Smooth muscle cell of the umbilical artery (primary cell): ENCODE data around the gene PCDHGB5. TPM values are rescaled to one million over a fixed set of nuclear protein-coding genes. Genes with fewer than 3 reads are reported as not detected.

Experiments used
- total RNA-seq: library from RNA; depleted of rRNA; stranded (reverse); fragments of >200 nt; gene quantifications from 2 replicates; pipeline ENCODE4 v1.2.3, GENCODE V29; 2014

The PCDHGB5 gene
- 30.9 and 34.3 TPM in 2 replicates for total RNA-seq

DNA sequence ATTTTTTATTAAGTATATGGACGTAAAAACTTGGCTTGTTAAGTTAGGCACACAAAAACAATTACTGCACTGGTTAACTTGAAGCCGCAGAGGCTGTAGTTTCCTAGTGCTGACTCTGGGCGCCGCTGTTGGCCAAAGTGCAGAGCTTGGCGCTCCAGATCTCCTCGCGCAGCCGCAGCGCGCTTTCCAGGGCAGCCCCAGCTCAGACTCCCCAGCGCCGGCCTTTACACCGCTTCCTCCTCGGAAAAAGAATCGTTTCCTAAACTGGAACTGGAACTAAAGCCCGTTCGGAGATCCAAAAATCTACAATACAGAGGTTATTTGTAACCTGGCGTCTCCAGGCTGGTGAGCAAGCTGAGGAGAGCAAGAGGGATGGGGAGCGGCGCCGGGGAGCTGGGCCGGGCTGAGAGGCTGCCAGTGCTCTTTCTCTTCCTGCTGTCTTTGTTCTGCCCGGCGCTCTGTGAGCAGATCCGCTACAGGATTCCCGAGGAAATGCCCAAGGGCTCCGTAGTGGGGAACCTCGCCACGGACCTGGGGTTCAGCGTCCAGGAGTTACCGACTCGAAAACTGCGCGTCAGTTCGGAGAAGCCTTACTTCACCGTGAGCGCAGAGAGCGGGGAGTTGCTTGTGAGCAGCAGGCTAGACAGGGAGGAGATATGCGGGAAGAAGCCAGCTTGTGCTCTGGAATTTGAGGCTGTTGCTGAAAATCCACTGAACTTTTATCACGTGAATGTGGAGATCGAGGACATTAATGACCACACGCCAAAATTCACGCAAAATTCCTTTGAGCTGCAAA is at the start of gene PCDHGB5:
PCDHGB5 (plus strand) TSS at position 192 of the 796 bp plus-strand sequence; CDS start at position 373, 181 bp downstream.

DNA sequence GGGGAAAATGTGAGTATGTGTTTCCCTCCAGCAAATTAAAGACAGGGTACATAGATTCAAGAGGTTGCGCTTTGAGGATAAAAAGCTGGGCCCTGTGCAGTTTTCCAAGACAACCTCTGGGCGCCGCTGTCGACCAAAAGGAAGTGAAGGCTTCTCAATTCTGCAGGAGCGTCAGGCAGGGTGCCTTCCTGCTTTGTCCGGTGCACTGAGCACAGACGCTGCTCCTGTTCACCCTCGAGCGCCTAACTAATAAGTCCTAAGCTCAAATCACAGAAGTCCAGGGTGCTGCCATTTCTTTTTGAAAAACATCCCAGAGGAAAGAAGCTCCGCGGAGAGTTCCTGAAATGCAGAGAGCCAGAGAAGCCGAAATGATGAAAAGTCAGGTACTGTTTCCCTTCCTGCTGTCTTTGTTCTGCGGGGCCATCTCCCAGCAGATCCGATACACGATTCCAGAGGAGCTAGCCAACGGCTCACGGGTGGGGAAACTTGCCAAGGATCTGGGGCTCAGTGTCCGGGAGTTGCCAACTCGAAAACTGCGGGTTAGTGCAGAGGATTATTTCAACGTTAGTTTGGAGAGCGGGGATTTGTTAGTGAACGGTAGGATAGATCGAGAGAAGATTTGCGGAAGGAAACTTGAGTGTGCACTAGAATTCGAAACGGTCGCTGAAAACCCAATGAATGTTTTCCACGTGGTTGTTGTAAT is 47.7 kb upstream of the PCDHGB5 start, which contains the start of gene PCDHGB1:
PCDHGB1 (plus strand) TSS at position 183 of the 703 bp plus-strand sequence; CDS start at position 345, 162 bp downstream.

DNA sequence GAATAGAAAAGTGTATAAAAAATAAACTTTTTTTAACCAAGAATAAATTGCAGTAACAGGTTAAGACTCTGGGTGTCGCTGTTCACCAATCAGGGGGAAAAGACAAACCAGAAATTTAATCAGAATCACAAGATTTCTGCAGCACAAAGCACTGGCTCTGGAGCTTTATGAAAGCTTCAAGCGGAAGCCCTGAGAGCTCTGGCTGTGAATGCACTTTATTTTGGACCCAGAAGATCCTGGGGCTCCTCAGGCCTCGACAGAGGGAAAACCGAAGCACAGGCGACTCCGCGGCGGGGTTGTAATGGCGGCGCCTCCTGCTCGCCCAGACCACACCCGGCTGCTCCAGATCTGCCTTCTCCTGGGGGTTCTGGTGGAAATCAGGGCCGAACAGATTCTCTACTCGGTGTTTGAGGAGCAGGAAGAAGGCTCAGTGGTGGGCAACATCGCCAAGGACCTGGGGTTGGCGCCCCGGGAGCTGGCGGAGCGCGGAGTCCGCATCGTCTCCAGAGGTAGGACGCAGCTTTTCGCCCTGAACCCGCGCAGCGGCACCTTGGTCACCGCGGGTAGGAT is 42.8 kb upstream of the PCDHGB5 start, which contains the start of gene PCDHGA4:
PCDHGA4 (plus strand) TSS at position 122 of the 570 bp plus-strand sequence; CDS start at position 209, 87 bp downstream.

DNA sequence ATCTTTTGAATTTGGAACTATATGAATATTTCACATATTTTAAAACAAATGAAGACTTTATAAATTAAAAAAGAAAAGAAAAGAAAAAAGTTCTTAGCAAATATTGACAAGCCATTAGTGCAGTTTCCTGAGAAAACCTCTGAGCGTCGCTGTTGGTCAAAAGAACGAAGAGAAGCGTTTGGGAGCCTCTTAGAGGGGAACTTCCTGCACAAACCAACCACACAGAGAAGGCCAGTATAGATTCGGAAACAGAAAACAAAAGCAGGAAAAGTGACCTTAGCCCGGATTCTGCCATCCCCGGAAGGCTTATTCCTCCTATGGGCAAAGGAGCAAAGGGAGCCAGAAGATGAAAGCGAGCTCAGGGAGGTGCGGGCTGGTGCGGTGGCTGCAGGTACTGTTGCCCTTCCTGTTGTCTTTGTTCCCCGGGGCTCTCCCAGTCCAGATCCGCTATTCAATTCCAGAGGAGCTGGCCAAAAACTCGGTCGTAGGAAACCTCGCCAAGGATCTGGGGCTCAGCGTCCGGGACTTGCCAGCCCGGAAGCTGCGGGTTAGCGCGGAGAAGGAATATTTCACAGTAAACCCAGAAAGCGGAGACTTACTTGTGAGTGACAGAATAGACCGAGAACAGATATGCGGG is 37.8 kb upstream of the PCDHGB5 start, which contains the start of gene PCDHGB2:
PCDHGB2 (plus strand) TSS at position 205 of the 637 bp plus-strand sequence; CDS start at position 347, 142 bp downstream.

DNA sequence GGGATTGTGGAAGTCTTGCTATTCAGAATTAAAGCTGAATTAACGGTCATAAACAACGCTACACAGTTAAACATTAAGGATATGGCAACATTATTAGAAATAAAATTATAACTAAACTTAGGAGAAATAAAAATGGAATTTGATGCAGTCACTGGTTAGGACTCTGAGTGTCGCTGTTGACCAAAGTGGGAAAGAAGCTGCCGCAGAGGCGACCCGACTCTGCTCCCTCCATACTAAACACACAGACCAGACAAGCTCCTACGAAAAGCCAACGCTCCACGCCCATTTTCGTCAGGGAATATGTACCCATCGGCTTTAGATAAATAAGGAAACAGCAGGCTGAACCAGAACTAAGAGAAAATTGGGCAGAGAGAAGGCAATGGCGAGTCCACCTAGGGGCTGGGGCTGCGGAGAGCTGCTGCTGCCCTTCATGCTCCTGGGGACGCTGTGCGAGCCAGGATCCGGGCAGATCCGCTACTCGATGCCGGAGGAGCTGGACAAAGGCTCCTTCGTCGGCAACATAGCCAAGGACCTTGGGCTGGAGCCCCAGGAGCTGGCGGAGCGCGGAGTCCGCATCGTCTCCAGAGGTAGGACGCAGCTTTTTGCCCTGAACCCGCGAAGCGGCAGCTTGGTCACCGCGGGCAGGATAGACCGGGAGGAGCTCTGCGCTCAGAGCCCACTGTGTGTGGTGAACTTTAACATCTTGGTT is 33.6 kb upstream of the PCDHGB5 start, which contains the start of gene PCDHGA5:
PCDHGA5 (plus strand) TSS at position 211 of the 709 bp plus-strand sequence; CDS start at position 380, 169 bp downstream.

DNA sequence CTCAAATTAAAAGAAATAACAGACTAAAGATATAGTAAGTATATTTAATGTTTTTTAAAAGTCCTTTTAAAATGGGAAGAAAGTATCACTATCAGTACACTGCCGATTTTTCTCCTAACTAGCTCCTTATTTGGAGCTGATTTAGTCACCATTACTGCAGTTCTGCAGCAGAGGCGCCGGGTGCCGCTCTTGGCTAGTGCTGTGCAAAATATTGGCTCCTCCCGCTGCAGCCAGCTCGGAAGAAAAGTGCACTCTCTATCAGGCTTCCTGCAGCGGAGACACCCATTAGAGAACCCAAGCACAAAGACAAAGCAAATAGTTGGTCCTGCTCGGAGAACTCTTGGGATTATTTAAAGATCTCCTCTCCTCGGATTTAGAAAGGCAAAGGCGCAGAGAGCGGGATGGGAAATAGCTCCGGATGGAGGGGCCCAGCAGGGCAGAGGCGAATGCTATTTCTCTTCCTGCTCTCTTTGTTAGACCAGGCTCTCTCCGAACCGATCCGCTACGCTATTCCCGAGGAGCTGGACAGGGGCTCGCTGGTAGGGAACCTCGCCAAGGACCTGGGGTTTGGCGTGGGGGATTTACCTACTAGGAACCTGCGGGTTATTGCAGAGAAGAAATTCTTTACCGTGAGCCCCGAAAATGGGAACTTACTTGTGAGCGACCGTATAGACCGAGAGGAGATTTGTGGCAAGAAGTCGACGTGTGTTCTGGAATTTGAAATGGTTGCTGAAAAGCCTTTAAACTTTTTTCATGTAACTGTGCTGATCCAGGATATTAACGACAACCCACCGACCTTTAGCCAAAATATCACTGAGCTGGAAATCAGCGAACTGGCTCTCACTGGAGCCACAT is 27.5 kb upstream of the PCDHGB5 start, which contains the start of gene PCDHGB3:
PCDHGB3 (plus strand) TSS at position 249 of the 855 bp plus-strand sequence; CDS start at position 402, 153 bp downstream.

DNA sequence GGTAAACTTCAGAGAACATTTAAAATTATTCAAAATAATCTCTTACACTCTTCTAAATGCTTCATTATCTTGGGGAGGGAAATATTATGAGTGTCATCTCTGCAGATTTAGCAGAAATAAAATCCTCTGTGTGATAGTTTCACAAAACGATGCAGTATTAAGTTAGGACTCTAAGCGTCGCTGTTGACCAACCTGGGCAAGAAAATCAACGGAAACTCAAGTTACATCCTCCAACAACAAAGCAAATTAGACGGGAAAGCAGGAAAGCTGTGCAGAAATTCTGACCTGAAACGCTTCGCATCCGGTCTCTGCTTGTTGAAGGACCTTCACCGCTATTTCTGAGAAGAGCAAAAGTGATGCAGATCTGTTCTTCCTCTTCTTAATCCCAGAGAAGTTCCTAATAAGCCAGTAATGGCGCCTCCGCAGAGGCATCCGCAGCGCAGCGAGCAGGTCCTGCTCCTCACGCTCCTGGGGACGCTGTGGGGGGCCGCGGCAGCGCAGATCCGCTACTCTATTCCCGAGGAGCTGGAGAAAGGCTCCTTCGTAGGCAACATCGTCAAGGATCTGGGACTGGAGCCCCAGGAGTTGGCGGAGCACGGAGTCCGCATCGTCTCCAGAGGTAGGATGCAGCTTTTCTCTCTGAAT is 24.0 kb upstream of the PCDHGB5 start, which contains the start of gene PCDHGA6:
PCDHGA6 (plus strand) TSS at position 219 of the 645 bp plus-strand sequence; CDS start at position 412, 193 bp downstream.

DNA sequence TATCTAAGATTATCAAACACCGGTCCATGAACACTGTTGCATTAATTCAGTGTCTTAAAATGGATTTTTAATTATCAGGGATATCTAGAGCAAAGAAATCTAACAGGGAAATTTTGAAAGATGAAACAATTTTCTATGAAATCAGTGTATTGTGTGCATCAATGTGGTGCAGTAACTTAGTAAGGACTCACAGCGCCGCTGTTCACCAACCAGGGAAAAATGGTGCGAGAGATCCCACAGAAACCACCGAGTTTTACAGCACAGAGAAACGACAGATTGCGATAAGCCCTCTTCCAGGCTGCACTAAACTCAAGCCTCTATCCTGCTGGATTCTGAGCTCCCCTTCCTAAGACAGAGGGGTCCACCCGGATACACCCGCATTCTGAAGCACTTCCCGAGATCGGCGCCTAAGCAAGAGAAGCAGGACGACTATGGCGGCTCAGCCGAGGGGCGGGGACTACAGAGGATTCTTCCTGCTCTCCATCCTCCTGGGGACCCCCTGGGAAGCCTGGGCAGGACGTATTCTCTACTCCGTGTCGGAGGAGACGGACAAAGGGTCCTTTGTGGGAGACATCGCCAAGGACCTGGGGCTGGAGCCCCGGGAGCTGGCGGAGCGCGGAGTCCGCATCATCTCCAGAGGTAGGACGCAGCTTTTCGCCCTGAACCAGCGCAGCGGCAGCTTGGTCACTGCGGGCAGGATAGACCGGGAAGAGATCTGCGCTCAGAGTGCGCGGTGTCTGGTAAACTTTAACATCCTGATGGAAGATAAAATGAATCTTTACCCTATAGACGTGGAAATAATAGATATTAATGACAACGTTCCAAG is 15.1 kb upstream of the PCDHGB5 start, which contains the start of gene PCDHGA7:
PCDHGA7 (plus strand) TSS at position 274 of the 826 bp plus-strand sequence; CDS start at position 432, 158 bp downstream.

DNA sequence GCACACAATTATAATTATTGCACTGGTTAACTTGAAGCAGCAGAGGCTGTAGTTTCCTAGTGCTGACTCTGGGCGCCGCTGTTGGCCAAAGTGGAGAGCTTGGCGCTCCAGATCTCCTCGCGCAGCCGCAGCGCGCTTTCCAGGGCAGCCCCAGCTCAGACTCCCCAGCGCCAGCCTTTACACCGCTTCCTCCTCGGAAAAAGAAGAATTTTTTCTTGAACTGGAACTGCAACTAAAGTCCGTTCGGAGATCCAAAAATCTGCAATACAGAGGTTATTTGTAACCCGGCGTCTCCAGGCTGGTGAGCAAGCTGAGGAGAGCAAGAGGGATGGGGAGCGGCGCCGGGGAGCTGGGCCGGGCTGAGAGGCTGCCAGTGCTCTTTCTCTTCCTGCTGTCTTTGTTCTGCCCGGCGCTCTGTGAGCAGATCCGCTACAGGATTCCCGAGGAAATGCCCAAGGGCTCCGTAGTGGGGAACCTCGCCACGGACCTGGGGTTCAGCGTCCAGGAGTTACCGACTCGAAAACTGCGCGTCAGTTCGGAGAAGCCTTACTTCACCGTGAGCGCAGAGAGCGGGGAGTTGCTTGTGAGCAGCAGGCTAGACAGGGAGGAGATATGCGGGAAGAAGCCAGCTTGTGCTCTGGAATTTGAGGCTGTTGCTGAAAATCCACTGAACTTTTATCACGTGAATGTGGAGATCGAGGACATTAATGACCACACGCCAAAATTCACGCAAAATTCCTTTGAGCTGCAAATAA is 10.0 kb upstream of the PCDHGB5 start, which contains the start of gene PCDHGB4:
PCDHGB4 (plus strand) TSS at position 142 of the 755 bp plus-strand sequence; CDS start at position 329, 187 bp downstream.

DNA sequence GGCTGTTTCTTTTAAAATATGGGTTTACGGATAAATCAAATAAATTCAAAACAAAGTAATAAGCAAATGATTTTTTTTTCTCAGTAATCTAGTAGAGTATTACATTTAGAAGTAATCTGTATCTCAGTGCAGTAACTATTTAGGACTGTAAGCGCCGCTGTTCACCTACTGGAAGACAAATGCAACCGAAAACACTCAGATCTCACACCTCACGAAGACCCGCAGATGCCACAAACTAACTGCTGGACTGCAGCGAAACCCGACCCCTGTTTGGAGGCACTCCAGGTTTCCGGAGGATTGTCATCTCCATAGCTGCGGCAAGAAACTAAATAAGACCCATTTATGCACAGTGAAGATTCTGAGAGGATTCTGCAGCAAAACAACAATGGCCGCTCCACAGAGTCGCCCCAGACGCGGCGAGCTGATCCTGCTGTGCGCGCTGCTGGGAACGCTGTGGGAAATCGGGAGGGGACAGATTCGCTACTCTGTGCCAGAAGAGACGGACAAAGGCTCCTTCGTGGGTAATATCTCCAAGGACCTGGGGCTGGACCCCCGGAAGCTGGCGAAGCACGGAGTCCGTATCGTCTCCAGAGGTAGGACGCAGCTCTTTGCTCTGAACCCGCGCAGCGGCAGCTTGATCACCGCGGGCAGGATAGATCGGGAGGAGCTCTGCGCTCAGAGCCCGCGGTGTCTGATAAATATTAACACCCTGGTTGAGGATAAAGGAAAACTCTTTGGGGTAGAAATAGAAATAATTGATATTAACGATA is 5.1 kb upstream of the PCDHGB5 start, which contains the start of gene PCDHGA8:
PCDHGA8 (plus strand) TSS at position 205 of the 770 bp plus-strand sequence; CDS start at position 386, 181 bp downstream.

DNA sequence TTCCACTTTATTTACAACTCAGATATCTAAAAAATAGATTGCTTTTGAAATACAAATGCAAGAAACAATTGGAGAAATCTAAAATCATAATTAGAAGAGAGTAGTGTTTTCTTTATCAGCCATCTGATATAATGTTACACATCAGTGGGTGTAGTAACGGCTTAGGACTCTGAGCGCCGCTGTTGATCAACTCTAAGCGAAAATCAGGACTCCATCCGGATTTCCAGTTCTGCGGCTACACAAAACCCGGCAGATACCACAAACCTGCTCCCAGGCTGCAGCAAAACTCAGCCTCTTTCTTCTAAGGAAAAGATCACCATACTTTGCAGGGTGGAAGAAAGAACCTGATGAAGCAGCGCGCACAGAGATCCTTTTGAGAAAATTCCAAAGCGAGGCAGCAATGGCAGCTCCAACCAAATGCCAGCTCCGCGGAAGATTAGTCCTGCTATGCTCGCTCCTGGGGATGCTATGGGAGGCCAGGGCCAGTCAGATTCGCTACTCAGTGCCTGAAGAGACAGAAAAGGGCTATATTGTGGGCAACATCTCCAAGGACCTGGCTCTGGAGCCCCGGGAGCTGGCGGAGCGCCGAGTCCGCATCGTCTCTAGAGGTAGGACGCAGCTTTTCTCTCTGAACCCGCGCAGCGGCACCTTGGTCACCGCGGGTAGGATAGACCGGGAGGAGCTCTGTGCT is 5.0 kb downstream of the PCDHGB5 start, which contains the start of gene PCDHGA9:
PCDHGA9 (plus strand) TSS at position 226 of the 691 bp plus-strand sequence; CDS start at position 401, 175 bp downstream.

DNA sequence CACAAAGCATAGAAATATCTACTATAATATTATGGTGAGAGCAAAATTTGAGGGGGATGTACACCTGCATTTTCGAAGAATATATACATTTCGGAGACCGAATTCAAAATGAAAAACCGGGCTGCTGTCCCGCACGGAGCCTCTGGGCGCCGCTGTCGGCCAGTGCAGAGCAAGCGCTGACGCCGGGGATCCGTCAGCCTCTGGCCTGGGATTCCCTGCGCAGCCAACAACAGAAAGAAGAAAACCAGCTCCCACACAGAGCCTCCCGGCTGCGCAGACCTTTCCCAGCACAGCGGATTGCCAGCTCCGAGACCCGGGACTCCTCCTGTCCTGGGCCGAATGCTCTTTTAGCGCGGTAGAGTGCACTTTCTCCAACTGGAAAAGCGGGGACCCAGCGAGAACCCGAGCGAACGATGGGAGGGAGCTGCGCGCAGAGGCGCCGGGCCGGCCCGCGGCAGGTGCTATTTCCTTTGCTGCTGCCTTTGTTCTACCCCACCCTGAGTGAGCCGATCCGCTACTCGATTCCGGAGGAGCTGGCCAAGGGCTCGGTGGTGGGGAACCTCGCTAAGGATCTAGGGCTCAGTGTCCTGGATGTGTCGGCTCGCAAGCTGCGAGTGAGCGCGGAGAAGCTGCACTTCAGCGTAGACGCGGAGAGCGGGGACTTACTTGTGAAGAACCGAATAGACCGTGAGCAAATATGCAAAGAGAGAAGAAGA is 10.2 kb downstream of the PCDHGB5 start, which contains the start of gene PCDHGB6:
PCDHGB6 (plus strand) TSS at position 232 of the 716 bp plus-strand sequence; CDS start at position 414, 182 bp downstream.

DNA sequence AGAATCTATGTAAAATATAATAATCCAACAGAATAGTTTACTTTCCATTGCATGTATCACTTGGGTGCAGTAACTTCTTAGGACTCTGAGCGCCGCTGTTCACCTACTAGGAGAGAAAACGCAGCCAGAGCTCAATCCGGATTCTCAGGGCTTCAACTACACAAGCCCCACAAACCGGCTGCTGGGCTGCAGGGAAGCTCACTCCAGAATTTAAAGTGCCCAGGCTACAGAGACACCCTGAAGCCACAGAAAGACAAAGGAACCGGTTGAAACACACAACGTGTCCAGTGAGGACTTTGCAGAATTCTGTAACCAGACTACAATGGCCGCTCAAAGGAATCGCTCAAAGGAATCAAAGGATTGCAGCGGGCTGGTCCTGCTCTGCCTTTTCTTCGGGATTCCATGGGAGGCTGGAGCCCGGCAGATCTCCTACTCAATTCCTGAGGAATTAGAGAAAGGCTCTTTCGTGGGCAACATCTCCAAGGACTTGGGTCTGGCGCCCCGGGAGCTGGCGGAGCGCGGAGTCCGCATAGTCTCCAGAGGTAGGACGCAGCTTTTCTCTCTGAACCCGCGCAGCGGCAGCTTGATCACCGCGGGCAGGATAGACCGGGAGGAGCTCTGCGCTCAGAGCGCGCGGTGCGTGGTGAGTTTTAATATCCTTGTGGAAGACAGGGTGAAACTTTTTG is 15.2 kb downstream of the PCDHGB5 start, which contains the start of gene PCDHGA10:
PCDHGA10 (plus strand) TSS at position 134 of the 686 bp plus-strand sequence; CDS start at position 323, 189 bp downstream.

DNA sequence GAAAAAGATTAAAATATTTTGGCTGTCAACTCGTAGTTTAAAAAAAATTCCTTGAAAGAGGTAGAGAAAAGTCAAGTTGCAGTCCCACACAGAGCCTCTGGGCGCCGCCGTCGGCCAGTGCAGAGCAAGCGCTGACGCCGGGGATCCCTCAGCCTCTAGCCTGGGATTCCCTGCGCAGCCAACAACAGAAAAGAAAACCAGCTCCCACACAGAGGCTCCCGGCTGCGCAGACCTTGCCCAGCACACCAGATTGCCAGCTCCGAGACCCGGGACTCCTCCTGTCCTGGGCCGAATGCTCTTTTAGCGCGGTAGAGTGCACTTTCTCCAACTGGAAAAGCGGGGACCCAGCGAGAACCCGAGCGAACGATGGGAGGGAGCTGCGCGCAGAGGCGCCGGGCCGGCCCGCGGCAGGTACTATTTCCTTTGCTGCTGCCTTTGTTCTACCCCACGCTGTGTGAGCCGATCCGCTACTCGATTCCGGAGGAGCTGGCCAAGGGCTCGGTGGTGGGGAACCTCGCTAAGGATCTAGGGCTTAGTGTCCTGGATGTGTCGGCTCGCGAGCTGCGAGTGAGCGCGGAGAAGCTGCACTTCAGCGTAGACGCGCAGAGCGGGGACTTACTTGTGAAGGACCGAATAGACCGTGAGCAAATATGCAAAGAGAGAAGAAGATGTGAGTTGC is 19.9 kb downstream of the PCDHGB5 start, which contains the start of gene PCDHGB7:
PCDHGB7 (plus strand) TSS at position 184 of the 679 bp plus-strand sequence; CDS start at position 367, 183 bp downstream.

